Measurements from ENCODE around the gene NBDY.
"Not testable (repeated sequence)": the region's sequence is repeated elsewhere in the genome, so short reads cannot be mapped to it uniquely, and the experiment has no call there.

The NBDY gene

GRCh38 chrX:56759736-56760409, 30.8 kb downstream of the NBDY start:
- H3K4me3 ChIP-seq (ENCODE audit: low read depth, low read length): no peak overlapping the region
- TF ChIP-seq CTCF (conservative IDR thresholded peaks at IDR 0.05; ENCODE audit: low read depth, low read length): no peak
- DNase-seq (ENCODE audit: low read depth): no peak

GRCh38 chrX:56760410-56761124, 31.5 kb downstream of the NBDY start:
- H3K4me3 ChIP-seq (ENCODE audit: low read depth, low read length); DNase-seq (ENCODE audit: low read depth): not testable (repeated sequence)

DNA sequence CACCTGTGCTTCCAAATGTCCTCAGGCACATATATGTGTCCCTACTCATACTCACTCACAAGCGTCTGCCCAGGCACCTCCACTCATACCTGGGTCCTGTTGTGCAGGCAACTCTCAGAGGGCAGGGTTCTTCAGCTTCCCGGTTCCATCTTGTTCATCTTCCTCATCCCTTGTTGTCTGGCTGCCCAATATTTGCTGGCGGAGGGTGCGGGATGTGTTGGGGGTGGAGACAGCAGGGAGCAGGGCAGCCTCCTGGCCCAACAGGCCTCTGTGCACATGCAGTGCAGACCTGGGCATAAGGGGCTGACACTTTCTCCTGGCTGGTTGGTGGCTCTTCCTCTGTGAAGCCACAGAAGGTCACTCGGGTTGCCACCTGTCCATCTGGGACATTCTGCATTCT, 32.1 kb downstream of the NBDY start:
- no peak for TF ChIP-seq CTCF (conservative IDR thresholded peaks at IDR 0.05; ENCODE audit: low read depth, low read length)
- H3K4me3 ChIP-seq (ENCODE audit: low read depth, low read length): no peak overlapping the region
- no peak for DNase-seq (ENCODE audit: low read depth)

GRCh38 chrX:56762220-56762619, 33.2 kb downstream of the NBDY start:
- no peak for TF ChIP-seq CTCF (conservative IDR thresholded peaks at IDR 0.05; ENCODE audit: low read depth, low read length)
- no peak for DNase-seq (ENCODE audit: low read depth)
- H3K4me3 ChIP-seq (ENCODE audit: low read depth, low read length): no peak overlapping the region

DNA sequence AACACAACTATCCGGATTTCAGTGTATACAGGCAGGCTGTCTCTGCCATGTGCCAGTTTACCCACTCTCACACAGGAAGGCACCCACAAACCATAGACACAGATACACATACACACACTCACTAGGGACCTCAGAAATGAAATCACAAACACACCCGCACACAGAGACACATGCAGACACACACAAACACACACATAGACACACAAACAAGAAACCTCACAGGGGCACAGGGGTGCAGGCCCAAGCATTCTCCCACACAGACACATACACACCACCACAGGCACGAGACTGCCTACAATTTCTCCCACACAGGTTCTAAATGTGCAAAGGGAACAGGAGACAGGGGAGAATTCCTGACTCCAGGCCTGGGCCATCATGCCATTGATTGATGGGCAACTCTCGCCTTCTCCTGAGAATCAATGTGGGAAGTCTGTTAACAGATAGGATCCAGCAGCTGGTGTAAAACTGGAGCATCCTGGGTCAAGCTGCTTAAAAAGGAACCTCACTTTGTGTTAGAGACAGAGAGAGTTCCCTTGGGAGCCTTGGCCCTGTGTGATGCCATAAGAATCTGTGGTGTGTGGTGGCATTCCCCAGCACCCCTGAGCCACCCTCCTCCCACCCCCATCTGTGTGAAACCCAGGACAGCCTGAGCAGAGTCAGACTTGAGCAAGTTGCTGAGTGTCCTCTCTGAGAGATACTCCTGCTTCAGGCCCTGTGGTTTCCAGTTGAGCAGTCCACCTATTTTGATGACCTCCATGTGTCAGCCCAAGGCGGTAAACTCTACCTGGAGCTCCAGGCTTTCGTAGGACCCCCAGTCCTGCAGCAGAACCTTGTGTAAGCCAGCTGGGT, 33.9 kb downstream of the NBDY start:
- H3K4me3 ChIP-seq (ENCODE audit: low read depth, low read length): no peak overlapping the region
- no peak for TF ChIP-seq CTCF (conservative IDR thresholded peaks at IDR 0.05; ENCODE audit: low read depth, low read length)
- no peak for DNase-seq (ENCODE audit: low read depth)

DNA sequence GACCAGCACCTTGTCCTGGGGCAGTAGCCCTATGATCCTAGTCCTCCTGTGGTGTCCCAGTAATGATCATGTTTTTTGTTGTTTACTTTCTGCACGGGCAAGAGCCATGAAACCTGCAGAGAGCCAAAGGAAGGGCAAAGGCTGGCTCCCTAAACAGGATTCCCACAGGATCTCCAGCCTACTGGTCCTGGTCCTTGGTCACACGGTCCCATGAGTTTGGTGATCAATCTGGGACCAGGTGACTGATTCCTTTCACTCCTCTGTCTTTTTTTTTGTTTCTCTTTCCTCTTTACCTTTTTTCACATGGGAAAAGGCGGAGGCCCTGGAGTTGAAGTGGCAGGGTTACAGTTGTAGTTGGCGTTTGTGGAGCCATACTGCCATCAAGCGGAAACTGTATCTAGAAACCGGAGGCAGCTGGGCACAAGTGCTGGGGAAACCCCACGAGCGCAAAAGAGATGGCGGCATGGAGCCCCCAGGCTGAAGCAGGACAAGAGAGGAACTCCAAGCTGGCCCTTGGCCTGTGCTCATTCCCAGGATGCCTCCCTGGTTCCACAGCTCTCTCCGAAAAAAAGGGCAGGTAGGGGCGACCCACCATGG, 34.6 kb downstream of the NBDY start:
- DNase-seq (ENCODE audit: low read depth): no peak
- no peak for TF ChIP-seq CTCF (conservative IDR thresholded peaks at IDR 0.05; ENCODE audit: low read depth, low read length)
- no peak overlapping the region for H3K4me3 ChIP-seq (ENCODE audit: low read depth, low read length)

Measured in choroid plexus epithelial cell (primary cell).